HG03521 (cell line): ENCODE data around the gene CLIC3.

Source experiments
- ATAC-seq: cut with Tn5 transposase; IDR thresholded peaks from one replicate; pipeline ENCODE4 v1.9.1; 2021; ENCODE audit warnings: mild to moderate bottlenecking, moderate library complexity; ENCODE audit not compliant: unreplicated experiment

The CLIC3 gene

DNA sequence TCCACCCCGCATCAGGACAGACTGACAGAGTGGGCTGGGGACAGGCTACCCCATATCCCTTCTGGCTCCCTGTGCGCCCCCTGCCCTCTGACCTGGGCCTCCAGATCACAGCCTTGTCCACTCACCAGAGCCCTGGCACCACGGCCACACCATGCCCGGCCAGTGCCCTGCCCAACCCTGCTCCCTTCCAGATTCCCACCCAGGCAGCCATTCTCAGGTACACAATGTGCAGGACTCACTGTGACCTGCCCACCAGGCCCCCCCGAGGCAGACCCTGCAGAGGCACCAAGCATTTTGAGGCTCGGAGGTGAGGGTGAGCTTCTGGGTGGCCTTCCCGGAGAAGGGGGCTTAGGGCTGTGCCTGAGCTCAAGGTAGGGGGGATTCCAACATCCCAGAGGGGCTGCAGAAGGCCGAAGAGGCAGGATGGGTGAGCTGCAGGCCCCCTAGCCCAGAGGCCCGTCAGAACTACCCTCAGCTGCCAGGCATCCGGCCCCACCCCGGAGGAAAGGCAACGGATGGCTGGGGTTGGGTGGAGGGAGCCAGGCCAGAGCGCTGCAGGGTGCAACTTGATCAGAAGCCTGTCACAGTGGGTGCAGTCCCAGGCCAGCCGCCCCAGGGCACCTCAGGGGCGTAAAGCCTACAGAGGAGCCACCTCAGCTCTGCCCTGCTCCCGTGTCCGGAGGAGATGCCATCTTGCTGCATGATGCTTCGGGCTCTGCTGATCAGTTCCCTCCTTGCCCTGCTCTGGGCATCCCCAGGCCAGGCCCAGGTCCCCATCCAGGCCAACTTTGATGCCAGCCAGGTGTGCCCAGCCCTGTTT lies 13.9 kb downstream of the CLIC3 start, which contains the start of gene LCNL1:
LCNL1 (plus strand) TSS at position 762 of the 820 bp plus-strand sequence. CDS start 594 bp downstream, outside the sequence.
- no peak for ATAC-seq

DNA sequence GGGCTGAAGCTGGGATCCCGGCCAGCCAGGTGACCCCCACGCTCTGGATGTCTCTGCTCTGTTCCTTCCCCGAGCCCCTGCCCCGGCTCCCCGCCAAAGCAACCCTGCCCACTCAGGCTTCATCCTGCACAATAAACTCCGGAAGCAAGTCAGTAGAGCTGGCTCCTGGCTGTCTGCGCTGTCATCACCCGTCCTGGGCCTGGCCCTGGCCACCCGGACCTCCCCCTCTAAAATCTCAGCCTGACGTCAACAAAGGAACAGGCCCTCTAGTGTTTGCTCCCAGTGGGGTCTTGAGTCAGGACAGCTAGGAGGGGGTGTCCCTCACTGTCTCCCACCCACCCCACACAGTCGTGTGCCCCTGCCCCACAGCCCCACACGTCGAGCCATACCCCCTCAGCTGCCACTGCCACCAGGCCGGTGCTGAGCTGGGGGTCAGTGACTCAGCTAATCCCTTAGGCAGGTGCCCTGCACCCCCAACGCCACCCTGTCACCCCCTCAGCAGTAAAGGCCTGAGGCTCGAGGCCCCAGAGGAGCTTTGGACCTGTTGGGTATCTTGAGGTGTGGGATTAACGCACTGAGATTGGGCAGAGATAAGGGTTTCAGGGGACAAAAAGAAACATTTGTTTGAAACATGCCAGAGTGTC lies 14.7 kb downstream of the CLIC3 start:
- no peak for ATAC-seq

DNA sequence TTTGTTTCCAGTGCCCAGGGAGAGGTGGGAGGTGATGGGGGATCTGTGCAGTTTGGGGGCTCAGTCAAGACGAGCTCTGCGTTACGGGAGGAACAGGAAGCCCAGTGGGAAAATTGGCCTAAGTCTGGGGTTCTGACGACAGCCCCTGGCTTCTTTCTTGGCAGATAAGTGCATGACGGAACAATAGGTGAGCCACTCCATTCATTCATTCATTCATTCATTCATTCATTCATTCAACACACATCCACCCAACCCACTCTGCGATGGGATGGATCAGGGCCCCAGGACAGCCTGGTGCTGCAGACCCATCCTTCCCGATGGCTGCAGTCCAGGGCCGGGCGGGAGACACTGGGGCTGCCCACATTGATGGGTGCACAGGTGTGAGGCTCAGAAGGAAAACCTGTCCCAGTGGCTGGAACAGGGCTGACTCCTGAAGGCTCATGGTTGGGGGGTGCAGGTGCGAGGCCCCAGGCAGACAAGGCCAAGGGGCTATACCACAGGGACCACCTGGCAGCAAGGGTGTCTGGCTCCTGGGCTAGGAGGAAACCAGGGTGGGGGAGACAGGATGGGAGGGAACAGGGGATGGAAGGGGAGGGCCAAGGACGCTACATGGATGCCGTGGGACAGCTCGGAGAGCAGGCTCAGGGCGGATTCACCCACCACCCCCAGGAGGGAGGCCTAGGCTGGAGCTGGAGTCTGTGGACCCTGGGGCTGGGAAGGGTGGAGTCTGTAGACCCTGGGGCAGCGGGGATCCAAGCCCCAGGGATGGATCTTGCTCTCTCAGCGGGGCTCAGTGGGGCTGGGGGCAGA lies 15.5 kb downstream of the CLIC3 start:
- no peak for ATAC-seq

DNA sequence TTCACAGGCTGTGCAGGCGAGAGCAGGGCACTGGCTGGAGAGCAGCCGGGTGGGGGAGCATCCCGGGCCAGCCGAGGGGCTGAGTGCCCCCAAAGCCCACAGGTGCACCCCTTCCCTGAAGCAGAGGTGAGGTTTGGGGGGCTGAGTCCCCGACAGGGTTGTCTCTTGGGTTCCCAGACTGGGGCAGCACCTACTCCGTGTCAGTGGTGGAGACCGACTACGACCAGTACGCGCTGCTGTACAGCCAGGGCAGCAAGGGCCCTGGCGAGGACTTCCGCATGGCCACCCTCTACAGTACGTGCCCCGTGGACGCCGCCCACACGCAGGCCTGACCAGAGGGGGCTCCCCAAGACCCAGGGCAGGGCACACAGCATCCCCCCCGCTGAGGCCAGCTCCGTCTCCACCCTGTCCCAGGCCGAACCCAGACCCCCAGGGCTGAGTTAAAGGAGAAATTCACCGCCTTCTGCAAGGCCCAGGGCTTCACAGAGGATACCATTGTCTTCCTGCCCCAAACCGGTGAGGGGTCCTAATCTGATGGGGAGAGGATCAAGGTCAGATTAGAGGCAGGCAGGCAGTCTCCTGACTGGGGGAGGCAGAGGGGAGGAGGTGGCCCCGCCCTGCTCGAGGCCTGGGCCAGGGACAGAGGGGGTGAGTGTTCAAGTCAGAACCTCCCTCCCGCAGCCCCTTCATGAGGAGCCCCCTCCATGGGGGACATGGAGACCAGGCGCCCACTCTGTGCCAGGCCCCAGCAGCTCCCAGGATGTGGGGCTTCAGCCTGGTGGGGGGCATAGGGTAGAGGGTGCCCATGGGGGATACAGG lies 16.4 kb downstream of the CLIC3 start:
- ATAC-seq, result no peak

DNA sequence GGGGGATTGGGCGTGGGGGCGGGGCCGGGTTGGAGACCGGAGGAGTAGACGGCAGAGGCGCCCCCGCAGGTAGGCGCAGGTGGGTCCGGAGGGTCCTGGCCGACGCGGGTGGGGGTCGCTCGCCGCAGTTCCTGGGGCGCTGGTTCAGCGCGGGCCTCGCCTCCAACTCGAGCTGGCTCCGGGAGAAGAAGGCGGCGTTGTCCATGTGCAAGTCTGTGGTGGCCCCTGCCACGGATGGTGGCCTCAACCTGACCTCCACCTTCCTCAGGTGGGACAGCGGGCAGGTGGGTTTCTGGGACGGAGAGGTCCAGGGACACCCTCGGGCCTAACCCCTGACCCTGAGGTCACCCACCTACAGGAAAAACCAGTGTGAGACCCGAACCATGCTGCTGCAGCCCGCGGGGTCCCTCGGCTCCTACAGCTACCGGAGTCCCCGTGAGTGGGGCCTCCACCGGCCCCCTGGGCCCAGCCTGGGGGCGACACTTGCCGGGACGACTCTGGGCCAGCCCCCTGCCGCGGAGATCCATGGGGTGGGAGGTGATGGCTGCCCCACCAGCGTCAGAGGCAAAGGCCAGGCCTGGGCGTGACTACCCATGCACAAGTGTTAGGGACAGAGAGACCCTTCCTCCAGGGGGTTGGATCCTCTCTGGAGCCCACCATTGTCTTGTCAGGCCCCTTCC lies 17.4 kb downstream of the CLIC3 start:
- no peak for ATAC-seq

GRCh38 chr9:136978073-136978864 lies 18.1 kb downstream of the CLIC3 start:
- ATAC-seq, result no peak

DNA sequence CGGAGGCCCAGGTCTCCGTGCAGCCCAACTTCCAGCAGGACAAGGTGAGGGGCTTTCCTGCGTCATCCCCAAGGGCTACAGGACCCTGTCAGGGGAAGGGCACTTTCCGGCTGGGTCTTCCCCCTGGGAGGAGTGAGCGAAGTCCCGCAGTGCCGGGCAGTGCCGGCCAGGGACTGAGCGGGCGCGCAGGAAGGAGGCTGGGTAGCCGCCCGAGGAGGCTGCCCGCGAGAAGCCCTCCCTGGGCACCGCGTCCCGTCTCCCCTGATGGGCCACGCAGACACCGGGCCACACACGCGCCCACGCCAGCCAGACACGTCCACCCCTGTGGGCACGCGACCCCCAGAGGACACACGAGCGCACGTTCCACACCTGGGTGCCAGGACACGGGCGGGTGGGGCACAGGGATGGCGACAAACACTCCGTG lies 18.7 kb downstream of the CLIC3 start:
- ATAC-seq, result no peak

GRCh38 chr9:136977223-136977622 lies 19.1 kb downstream of the CLIC3 start, which contains the start of gene PTGDS:
PTGDS (plus strand) TSS chr9:136977504; CDS start chr9:136977579, 75 bp downstream.
- no peak for ATAC-seq

GRCh38 chr9:136975644-136976043 lies 20.7 kb downstream of the CLIC3 start:
- no peak for ATAC-seq

GRCh38 chr9:136974817-136975535 lies 21.4 kb downstream of the CLIC3 start:
- no peak for ATAC-seq

GRCh38 chr9:136973618-136974617 lies 22.4 kb downstream of the CLIC3 start:
- no peak for ATAC-seq

DNA sequence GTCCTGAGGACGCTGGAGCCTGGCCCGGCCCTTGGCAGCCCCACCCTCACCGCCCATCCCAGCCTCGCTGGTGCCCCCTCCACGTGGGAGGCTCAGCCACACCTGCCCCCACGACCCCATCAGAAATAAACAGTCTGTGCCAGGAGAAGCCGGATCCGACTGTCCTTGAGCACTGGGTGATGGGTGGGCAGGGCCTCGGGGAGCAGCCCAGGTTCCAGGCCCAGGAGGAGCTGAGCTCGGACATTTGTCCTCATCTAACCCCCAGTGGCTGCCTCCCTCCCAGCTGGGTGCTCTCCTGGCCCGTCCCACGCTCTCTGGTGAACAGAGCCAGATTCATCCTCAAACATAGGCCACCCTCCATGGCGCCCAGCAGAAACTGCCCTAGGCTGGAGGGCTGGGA lies 23.6 kb downstream of the CLIC3 start:
- no peak for ATAC-seq

- no peak for ATAC-seq
Measured at GRCh38 chr9:136972335-136972734, 24.0 kb downstream of the CLIC3 start.

DNA sequence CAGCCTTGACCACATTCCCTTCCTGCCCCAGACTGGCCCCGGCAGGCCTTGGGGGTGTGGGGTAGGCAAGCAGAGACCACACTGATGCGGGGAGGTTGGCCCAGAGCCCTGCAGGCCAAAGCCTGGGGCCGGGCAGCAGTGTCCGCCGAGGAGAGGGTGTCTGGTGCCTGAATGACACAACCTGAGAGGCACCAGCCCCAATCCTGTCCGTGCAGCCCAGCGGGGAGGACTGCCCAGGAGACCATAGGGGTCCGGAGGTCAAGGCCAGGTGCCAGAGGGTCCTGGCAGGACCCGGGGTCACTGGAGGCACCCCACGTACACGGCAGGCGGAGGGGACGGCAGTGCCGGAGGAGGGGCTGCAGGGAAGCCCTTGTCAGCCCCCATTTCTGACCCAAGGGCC lies 24.6 kb downstream of the CLIC3 start:
- no peak for ATAC-seq

DNA sequence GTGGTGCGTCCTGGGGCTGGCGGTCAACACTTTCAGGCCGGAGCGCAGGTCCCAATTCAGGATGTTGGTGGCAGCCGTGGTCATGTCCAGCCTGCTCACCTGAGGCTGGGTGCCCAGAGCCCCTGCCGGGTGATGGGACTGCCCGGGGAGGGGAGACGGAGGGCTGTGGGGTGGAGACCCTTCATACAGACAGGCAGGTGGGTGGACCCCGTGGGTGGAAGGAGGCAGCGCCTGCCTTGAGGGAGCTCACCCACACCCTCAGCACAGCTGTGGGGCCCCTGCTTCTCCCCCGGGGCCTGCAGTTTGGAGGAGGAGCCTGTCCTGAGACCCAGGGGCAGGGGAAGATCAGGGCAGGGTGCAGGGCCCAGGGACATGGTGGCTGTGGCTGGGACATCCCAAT lies 26.0 kb downstream of the CLIC3 start:
- ATAC-seq, result no peak

DNA sequence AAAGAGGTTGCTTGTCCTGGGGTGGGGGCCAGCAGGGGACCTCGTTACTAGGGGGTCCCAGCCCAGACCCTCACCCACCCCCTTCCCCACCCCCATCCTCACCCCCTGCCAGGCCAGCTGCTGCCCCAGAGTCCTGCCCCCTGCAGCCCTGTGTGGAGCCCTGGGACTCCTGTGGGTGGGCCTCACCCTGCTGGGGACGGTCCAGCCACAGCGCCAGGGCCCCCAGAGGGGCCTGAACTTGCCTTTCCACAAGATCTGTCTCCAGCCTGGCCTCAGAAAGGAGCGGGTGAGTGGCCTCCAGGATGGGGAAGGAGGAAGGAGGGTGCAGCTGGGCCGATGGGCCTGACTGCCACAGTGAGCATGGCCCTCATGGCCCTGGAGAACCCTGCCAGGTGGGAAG lies 26.6 kb downstream of the CLIC3 start:
- ATAC-seq, result no peak

GRCh38 chr9:136969150-136969549 lies 27.2 kb downstream of the CLIC3 start:
- no peak for ATAC-seq
